Choroid plexus epithelial cell (primary cell): ENCODE results near the gene DUSP1.

Source experiments
- DNase-seq: peaks from one replicate; pipeline ENCODE4 v3.0.0-alpha.2; 2010; ENCODE audit warnings: low read depth
- H3K4me3 ChIP-seq: 2 replicates; pipeline ENCODE4 v1.5.1; 2011; ENCODE audit warnings: low read depth, mild to moderate bottlenecking, control low read depth, low read length, moderate library complexity
- CTCF ChIP-seq: conservative IDR thresholded peaks from 2 replicates; pipeline ENCODE4 v1.5.1; 2011; ENCODE audit warnings: low read depth, mild to moderate bottlenecking, control low read depth, inconsistent platforms, low read length, moderate library complexity

Gene DUSP1

GRCh38 chr5:172735141-172735831 is 35.7 kb downstream of the DUSP1 start:
- H3K4me3 ChIP-seq, result no peak overlapping the region
- no peak for TF ChIP-seq CTCF
- DNase-seq, result no peak

- no peak for TF ChIP-seq CTCF
- H3K4me3 ChIP-seq, result no peak overlapping the region
- DNase-seq, result no peak
Measured at GRCh38 chr5:172733974-172734346, 37.0 kb downstream of the DUSP1 start.

- TF ChIP-seq CTCF, result no peak
- peak; percentile 99 for DNase-seq
- H3K4me3 ChIP-seq, result no peak overlapping the region
Measured at GRCh38 chr5:172733131-172733973, 37.6 kb downstream of the DUSP1 start.

GRCh38 chr5:172732201-172732865 is 38.7 kb downstream of the DUSP1 start:
- TF ChIP-seq CTCF, result no peak
- H3K4me3 ChIP-seq, result no peak overlapping the region
- DNase-seq, result no peak

- no peak for DNase-seq
- TF ChIP-seq CTCF, result no peak
Measured at GRCh38 chr5:172731680-172732074, 39.3 kb downstream of the DUSP1 start.

GRCh38 chr5:172730981-172731679 is 39.9 kb downstream of the DUSP1 start:
- no peak for TF ChIP-seq CTCF
- DNase-seq, result no peak
- no peak overlapping the region for H3K4me3 ChIP-seq

More at GRCh38 chr5:172731680-172732074, 39.3 kb downstream of the DUSP1 start:
- no peak overlapping the region for H3K4me3 ChIP-seq
